ENCODE results near the gene ALDH9A1.

GRCh38 chr1:165630629-165631341 is 67.6 kb downstream of the ALDH9A1 start, which contains the start of gene MGST3:
- TF ChIP-seq, protein P1, sequence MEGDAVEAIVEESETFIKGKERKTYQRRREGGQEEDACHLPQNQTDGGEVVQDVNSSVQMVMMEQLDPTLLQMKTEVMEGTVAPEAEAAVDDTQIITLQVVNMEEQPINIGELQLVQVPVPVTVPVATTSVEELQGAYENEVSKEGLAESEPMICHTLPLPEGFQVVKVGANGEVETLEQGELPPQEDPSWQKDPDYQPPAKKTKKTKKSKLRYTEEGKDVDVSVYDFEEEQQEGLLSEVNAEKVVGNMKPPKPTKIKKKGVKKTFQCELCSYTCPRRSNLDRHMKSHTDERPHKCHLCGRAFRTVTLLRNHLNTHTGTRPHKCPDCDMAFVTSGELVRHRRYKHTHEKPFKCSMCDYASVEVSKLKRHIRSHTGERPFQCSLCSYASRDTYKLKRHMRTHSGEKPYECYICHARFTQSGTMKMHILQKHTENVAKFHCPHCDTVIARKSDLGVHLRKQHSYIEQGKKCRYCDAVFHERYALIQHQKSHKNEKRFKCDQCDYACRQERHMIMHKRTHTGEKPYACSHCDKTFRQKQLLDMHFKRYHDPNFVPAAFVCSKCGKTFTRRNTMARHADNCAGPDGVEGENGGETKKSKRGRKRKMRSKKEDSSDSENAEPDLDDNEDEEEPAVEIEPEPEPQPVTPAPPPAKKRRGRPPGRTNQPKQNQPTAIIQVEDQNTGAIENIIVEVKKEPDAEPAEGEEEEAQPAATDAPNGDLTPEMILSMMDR (IDR thresholded peaks at IDR 0.05): no peak
- peak; percentile 74 to 86 for TF ChIP-seq POLR2A (IDR thresholded peaks at IDR 0.05)
- peak; percentile 48 to 91 for TF ChIP-seq EP300 (IDR thresholded peaks at IDR 0.05)

All from tibial nerve (tissue), 4 donors.